Upper lobe of right lung (tissue), 1 donor: Measurements from ENCODE around the gene APBA2. TPM values are rescaled to one million over a fixed set of nuclear protein-coding genes. Genes with fewer than 3 reads are reported as not detected.
A peak's percentile ranks its signal among the peaks of the same experiment; 100 is the strongest.

Source experiments
- ATAC-seq: fragments of 200-7000 bp; cut with Tn5 transposase; one replicate; pipeline ENCODE4 v1.9.1; 2020; ENCODE audit warnings: mild to moderate bottlenecking, moderate library complexity
- DNase-seq: peaks from one replicate; pipeline ENCODE4 v3.0.0-alpha.2; 2020
- H3K27ac ChIP-seq: fragments of 200-600 bp; one replicate; pipeline ENCODE4 v1.8.0; 2022
- H3K27me3 ChIP-seq: fragments of 200-600 bp; one replicate; pipeline ENCODE4 v1.8.0; 2022; ENCODE audit warnings: mild to moderate bottlenecking
- H3K36me3 ChIP-seq: fragments of 200-600 bp; one replicate; pipeline ENCODE4 v1.8.0; 2022
- H3K4me1 ChIP-seq: fragments of 200-600 bp; one replicate; pipeline ENCODE4 v1.8.0; 2022
- H3K4me3 ChIP-seq: fragments of 200-600 bp; one replicate; pipeline ENCODE4 v1.8.0; 2022; ENCODE audit warnings: mild to moderate bottlenecking
- H3K9me3 ChIP-seq: fragments of 200-600 bp; one replicate; pipeline ENCODE4 v1.8.0; 2022
- intact Hi-C: fragments of 100-400 bp; cut with DNase I; formaldehyde crosslinking; loops from one replicate; pipeline ENCODE4 v1.11.0; 2022
- total RNA-seq: library from RNA; stranded (reverse); fragmentation: NEBNext Ultra II Directional; extraction: Animal tissue kit (Norgen Biotek cat#: 25700); gene quantifications from one replicate; pipeline ENCODE4 v1.2.1, GENCODE V29; 2021
- TF ChIP-seq, protein P1 (sequence below): fragments of 200-600 bp; IDR thresholded peaks from one replicate; pipeline ENCODE4 v1.8.0; 2022; ENCODE audit warnings: antibody characterized with exemption
- donor health status: DM: no; HTN: yes; CAD: no; lungs with severe emphysema.

APBA2 gene
- total RNA-seq, 1 donor from 2014 or later = 4.2 TPM

DNA sequence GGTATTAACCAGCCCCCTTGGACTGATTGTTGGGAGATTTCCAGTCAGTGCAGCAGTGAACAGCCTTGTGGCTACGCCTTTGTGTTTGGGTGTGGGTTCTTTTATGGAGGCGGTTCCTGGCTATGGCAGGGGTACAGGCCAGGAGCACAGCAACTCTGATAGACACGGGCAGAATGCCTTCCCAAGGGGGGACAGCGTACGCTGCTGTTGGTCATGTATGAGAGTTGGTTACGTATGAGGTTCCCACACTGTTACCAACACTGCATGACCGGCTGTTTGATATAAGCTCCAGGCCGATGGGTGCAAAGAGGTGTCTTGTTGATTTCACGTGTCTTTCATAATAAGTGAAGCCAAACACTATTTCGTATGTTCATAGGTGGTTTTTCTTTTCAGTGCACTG, 196.0 kb downstream of the APBA2 start:
- TF ChIP-seq, protein P1, sequence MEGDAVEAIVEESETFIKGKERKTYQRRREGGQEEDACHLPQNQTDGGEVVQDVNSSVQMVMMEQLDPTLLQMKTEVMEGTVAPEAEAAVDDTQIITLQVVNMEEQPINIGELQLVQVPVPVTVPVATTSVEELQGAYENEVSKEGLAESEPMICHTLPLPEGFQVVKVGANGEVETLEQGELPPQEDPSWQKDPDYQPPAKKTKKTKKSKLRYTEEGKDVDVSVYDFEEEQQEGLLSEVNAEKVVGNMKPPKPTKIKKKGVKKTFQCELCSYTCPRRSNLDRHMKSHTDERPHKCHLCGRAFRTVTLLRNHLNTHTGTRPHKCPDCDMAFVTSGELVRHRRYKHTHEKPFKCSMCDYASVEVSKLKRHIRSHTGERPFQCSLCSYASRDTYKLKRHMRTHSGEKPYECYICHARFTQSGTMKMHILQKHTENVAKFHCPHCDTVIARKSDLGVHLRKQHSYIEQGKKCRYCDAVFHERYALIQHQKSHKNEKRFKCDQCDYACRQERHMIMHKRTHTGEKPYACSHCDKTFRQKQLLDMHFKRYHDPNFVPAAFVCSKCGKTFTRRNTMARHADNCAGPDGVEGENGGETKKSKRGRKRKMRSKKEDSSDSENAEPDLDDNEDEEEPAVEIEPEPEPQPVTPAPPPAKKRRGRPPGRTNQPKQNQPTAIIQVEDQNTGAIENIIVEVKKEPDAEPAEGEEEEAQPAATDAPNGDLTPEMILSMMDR = no peak
- no peak for ATAC-seq
- intact Hi-C loops = no loop called here
- DNase-seq = no peak
- H3K9me3 ChIP-seq = no peaks in the 10 kb centered on the region
- no peak overlapping the region for H3K4me3 ChIP-seq
- no peak overlapping the region for H3K27ac ChIP-seq
- H3K36me3 ChIP-seq = no peaks in the 10 kb centered on the region
- H3K4me1 ChIP-seq = no peaks in the 10 kb centered on the region
- H3K27me3 ChIP-seq = no peaks in the 10 kb centered on the region

DNA sequence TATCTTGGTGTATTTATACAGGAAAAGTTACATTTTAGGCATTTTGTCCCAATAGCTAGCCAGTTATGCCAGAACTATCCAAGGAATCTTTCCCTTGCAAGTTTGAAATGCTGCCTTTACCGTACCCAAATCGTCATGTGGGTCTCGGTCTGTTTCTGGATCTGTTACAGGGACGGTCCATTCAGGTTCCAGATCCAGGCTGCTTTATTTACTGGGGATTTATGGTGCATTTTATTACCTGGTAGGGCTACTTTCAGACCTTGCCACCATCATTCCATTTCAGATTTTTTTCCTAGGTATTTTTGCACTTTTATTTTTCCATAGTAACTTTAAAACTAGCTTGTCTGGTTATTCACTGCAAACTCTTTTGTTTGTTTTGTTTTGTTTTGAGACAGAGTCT, 197.4 kb downstream of the APBA2 start:
- no peak overlapping the region for H3K4me3 ChIP-seq
- no peaks in the 10 kb centered on the region for H3K27me3 ChIP-seq
- ATAC-seq = no peak
- no peak overlapping the region for H3K27ac ChIP-seq
- intact Hi-C loops = no loop called here
- no peaks in the 10 kb centered on the region for H3K9me3 ChIP-seq
- TF ChIP-seq, protein P1 = no peak
- H3K4me1 ChIP-seq = no peaks in the 10 kb centered on the region
- no peaks in the 10 kb centered on the region for H3K36me3 ChIP-seq
- DNase-seq = no peak

DNA sequence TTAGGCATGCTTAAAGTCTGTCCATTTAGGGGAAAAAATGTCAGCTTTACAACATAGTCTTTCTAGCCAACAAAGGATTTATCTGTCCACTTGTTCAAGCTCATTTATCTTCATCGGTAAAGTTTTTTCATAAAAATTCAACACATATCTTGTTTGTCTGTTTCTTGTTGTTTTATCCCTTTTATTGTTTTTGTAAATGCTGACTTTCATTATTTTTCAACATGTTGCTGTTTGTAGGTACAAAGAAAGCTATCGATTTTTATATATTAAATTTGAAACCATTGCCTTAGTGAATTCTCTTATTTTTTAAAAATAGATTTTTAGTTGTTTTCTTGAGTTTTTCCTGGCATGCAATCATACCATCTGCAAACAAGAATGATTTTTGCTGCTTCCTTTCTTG, 198.1 kb downstream of the APBA2 start:
- H3K9me3 ChIP-seq = no peaks in the 10 kb centered on the region
- H3K27me3 ChIP-seq = no peaks in the 10 kb centered on the region
- no peaks in the 10 kb centered on the region for H3K4me1 ChIP-seq
- intact Hi-C loops = no loop called here
- H3K4me3 ChIP-seq = no peak overlapping the region
- H3K27ac ChIP-seq = no peak overlapping the region
- no peaks in the 10 kb centered on the region for H3K36me3 ChIP-seq
- TF ChIP-seq, protein P1 = no peak
- no peak for ATAC-seq
- no peak for DNase-seq

DNA sequence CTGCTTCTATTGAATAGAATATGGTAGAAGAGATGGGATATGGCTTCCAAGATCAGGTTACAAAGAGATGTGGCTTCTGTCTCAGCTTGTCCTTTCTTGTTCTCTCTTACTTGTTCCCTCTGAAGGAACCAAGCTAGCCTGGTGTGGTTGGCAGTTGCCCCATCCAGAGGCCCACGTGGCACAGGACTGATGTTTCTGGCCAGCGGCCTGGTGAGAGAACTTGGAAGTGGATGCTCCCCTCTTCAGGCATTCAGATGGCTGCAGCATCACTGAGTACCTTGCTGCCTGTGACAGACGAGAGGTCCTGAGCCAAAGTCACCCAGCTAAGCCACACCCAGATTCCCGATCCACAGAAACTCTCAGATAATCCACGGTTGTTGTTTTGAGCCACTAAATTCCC, 200.2 kb downstream of the APBA2 start:
- H3K27ac ChIP-seq = no peak overlapping the region
- no peak overlapping the region for H3K4me3 ChIP-seq
- DNase-seq (peak; percentile 25), ATAC-seq (no peak)
- intact Hi-C loops = no loop called here
- H3K4me1 ChIP-seq = no peaks in the 10 kb centered on the region
- H3K36me3 ChIP-seq = no peaks in the 10 kb centered on the region
- no peaks in the 10 kb centered on the region for H3K27me3 ChIP-seq
- no peaks in the 10 kb centered on the region for H3K9me3 ChIP-seq
- TF ChIP-seq, protein P1 = no peak

DNA sequence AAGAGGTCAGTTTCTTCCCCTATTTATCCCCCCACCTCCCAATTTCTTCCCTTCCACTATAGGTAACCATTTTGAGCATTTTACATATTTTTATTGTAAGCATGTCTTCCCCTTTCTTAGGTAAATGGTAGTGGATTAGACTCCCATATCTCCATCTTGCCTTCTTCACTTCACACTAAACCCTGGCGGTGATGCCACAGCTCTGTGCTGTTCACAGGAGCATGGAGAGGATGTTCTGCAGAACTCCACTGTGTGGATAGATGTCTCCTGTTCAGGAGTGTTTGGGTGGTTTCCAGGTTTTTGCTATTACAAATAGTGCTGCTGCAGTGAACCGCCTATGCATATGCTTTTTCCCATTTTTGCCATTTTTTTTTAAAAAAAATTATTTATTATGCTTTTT, 201.1 kb downstream of the APBA2 start:
- TF ChIP-seq, protein P1 = no peak
- ATAC-seq = no peak
- H3K36me3 ChIP-seq = no peaks in the 10 kb centered on the region
- H3K27me3 ChIP-seq = no peaks in the 10 kb centered on the region
- DNase-seq = no peak
- no peak overlapping the region for H3K4me3 ChIP-seq
- no peaks in the 10 kb centered on the region for H3K9me3 ChIP-seq
- H3K27ac ChIP-seq = no peak overlapping the region
- no peaks in the 10 kb centered on the region for H3K4me1 ChIP-seq
- intact Hi-C loops = no loop called here

DNA sequence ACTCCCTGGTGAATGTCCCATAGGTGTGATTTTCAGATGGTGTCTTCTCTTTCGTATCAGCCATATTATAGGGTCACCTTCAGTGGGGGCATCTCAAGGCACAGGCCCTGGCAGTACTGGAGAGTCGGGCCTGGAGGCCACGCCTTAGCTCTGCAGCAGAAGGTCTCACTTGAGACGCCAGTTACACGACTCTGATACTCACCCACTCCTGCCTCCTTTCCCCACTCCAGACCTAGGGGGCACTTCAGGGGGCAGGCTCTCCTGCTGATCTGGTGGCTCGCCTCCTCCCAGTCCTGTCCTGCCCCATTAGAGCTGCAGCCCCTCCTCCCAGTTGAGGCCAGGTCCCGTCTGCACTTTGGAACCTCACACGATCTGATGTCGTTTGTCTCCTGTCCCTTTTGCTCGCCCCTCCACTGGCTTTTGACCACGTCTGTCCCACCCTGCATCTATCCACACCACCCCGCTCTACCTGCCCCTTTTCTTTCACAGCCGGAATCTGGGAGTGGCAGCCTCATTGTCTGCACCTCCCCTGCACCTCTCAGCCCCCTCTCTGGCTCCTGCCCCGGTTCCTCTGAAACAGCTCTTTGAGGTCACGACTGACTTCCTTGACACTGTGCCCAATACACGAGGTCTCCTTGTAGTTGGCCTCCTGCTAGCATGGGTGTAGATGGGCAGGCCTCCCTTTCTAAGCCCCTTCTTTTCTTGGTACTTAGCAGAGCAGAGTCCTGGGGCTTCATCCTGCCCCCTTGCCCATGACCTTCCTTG, 201.9 kb downstream of the APBA2 start:
- Histone ChIP-seq H3K36me3 (no peaks in the 10 kb centered on the region), H3K27me3 (no peaks in the 10 kb centered on the region), H3K4me3 (no peak overlapping the region), H3K4me1 (no peaks in the 10 kb centered on the region), H3K9me3 (no peaks in the 10 kb centered on the region), H3K27ac (no peak overlapping the region)
- ATAC-seq (no peak), DNase-seq (peak; percentile 36)
- TF ChIP-seq, protein P1 = no peak
- intact Hi-C loops = no loop called here
